SK-N-DZ (cell line): ENCODE results near the gene PSME3IP1.

Experiments
- DNase-seq: peaks from one replicate; pipeline ENCODE4 v3.0.0-alpha.2; 2015; ENCODE audit warnings: low spot score

Gene PSME3IP1

GRCh38 chr16:57169327-57169726, 16.5 kb downstream of the PSME3IP1 start:
- DNase-seq: no peak

- peak; percentile 64 for DNase-seq
These were observed 17.9 kb downstream of the PSME3IP1 start for GRCh38 chr16:57167953-57168352.

- no peak for DNase-seq
These were observed 18.3 kb downstream of the PSME3IP1 start for GRCh38 chr16:57167538-57167937.

- no peak for DNase-seq
These were observed 18.9 kb downstream of the PSME3IP1 start for GRCh38 chr16:57166951-57167350.

GRCh38 chr16:57166451-57166850, 19.4 kb downstream of the PSME3IP1 start:
- DNase-seq: no peak

GRCh38 chr16:57165938-57166337, 19.9 kb downstream of the PSME3IP1 start:
- no peak for DNase-seq

- DNase-seq: no peak
These were observed 20.4 kb downstream of the PSME3IP1 start for GRCh38 chr16:57165483-57165882.

- no peak for DNase-seq
These were observed 22.0 kb downstream of the PSME3IP1 start for GRCh38 chr16:57163842-57164241.

- DNase-seq: no peak
These were observed 26.4 kb downstream of the PSME3IP1 start for GRCh38 chr16:57159447-57159846.

- DNase-seq: no peak
These were observed 28.3 kb downstream of the PSME3IP1 start for GRCh38 chr16:57157533-57157932.

- DNase-seq: no peak
These were observed 29.5 kb downstream of the PSME3IP1 start for GRCh38 chr16:57156351-57156703.

- DNase-seq: no peak
These were observed 30.0 kb downstream of the PSME3IP1 start for GRCh38 chr16:57155702-57156350.

GRCh38 chr16:57153841-57154240, 32.0 kb downstream of the PSME3IP1 start:
- DNase-seq: no peak

- DNase-seq: no peak
These were observed 33.4 kb downstream of the PSME3IP1 start for GRCh38 chr16:57152096-57153093.

GRCh38 chr16:57151369-57151768, 34.5 kb downstream of the PSME3IP1 start:
- no peak for DNase-seq

- no peak for DNase-seq
These were observed 35.0 kb downstream of the PSME3IP1 start for GRCh38 chr16:57150682-57151330.

- no peak for DNase-seq
These were observed 36.4 kb downstream of the PSME3IP1 start for GRCh38 chr16:57149391-57149790.

- no peak for DNase-seq
These were observed 37.4 kb downstream of the PSME3IP1 start for GRCh38 chr16:57148481-57148880.

GRCh38 chr16:57147381-57148221, 38.2 kb downstream of the PSME3IP1 start:
- DNase-seq: no peak

- DNase-seq: peak; percentile 35
These were observed 39.1 kb downstream of the PSME3IP1 start for GRCh38 chr16:57146735-57147134.

- DNase-seq: no peak
These were observed 39.7 kb downstream of the PSME3IP1 start for GRCh38 chr16:57146040-57146647.
